GM21723 (cell line): ENCODE measurements around the gene PARD6B.
"Not testable (repeated sequence)": the region's sequence is repeated elsewhere in the genome, so short reads cannot be mapped to it uniquely, and the experiment has no call there.

Experiments
- ATAC-seq: cut with Tn5 transposase; IDR thresholded peaks from one replicate; pipeline ENCODE4 v1.9.1; 2021; ENCODE audit warnings: mild to moderate bottlenecking, moderate library complexity; ENCODE audit not compliant: unreplicated experiment

Gene PARD6B

GRCh38 chr20:50794846-50795634, 63.7 kb downstream of the PARD6B start, which contains the start of gene BCAS4:
TSS of gene BCAS4 (plus strand) at chr20:50795061. CDS start at chr20:50795084, 23 bp downstream.
- ATAC-seq, result peak; percentile 66

DNA sequence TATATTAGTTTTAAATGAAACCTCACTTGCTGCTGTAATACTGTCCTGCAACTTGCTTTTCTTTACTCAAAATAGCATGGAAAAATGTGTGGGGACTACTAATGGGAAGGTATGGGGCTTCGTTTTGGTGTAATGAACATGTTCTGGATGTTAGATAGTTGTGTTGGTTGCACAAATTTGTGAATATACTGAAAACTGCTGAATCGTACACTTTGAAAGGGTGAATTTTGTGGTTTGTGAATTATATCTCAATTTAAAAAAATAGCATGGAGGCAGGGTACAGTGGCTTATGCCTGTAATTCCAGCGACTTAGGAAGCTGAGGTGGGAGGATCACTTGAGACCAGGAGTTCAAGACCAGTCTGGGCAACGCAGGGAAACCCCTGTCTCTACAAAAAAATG, 65.8 kb downstream of the PARD6B start:
- ATAC-seq, result no peak

DNA sequence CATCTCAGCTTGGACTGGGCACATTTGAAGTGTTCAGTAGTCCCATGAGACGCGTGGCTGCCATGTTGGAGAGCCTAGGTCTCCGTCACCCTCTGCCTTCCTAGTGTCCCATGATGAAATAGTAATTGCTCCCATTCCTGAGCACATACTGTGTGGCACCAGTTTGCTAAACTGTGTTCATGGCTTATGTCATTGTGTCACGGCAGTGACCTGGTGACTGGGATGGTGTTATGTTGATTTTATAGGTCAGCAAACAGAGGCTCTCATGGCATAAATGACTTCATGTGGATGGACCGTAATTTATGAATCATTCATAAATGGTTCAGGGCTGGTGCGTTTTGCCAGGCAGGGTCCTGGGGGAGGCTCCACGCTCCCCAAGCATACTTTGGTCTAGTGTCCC, 67.3 kb downstream of the PARD6B start:
- ATAC-seq, result no peak

DNA sequence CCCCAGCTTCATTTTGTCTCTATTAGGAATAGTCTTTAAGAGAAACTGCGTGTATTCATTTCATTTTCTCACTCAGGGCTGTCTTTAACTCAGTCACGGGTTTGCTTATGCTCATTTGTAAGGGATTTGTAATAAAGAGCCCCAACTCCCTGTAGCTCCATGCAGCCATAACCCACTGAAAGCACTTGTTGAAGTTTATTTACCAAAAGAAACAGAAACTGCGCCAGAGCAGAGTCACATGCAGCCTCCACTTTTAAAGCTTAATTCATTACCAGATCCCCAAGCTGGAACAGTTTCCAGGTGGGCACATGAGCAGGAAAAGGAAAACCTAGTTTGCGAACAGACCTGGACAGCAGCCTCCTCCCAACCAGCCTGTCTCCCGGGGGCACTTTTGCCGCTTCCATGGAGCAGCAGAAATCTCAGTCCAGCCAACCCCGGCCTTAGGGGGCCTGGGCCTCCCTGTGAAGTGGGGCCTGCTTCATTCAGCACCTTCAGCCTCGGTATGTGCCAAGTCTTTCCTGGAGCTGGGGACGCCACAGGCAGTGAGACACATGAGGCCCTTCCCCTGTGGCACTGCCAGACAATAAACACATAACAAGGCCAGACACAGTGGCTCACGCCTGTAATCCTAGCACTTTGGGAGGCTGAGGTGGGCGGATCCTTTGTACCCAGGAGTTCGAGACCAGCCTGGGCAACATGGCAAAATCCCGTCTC, 68.0 kb downstream of the PARD6B start:
- ATAC-seq, result no peak

GRCh38 chr20:50799890-50800550, 68.6 kb downstream of the PARD6B start:
- ATAC-seq, result peak; percentile 38

GRCh38 chr20:50800986-50801746, 69.8 kb downstream of the PARD6B start:
- ATAC-seq, result not testable (repeated sequence)

DNA sequence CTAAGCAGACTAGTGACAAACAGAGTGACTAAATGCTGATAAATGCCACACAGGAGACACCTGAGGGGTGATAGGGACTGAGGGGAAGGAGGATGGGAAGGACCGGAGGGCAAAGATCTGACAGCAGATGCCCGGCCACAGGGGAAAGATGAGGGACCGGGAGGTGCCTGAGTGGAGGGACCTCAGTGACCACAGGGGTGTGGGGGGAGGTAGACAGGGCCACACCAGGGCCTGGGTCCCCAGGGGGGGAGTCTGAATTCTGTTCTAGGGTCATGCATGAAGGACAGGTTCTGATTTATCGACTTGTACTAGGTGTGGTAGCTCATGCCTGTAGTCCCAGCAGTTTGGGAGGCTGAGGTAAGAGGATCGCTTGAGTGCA, 70.4 kb downstream of the PARD6B start:
- no peak for ATAC-seq

- ATAC-seq, result no peak
These were observed 70.9 kb downstream of the PARD6B start for GRCh38 chr20:50802289-50802688.

- no peak for ATAC-seq
These were observed 73.3 kb downstream of the PARD6B start for GRCh38 chr20:50804437-50805348.

GRCh38 chr20:50805349-50805684, 73.9 kb downstream of the PARD6B start:
- ATAC-seq, result no peak

- no peak for ATAC-seq
These were observed 74.9 kb downstream of the PARD6B start for GRCh38 chr20:50806126-50806768.
